Natural killer cell (primary cell): Measurements from ENCODE around the gene FBXO47. TPM values are rescaled to one million over a fixed set of nuclear protein-coding genes. Genes with fewer than 3 reads are reported as not detected.
"Not testable (repeated sequence)": the region's sequence is repeated elsewhere in the genome, so short reads cannot be mapped to it uniquely, and the experiment has no call there.

Experiments used
- ATAC-seq, 3 donors: fragments of 150-1000 bp in 2 of 3; fragments of 200-7000 bp in 1 of 3; cut with Tn5 transposase; 1 replicate in 1 of 3; 2 replicates in 2 of 3; pipeline ENCODE4 v1.10.0; 2021; ENCODE audit warnings: mild to moderate bottlenecking in 2 of 3, moderate library complexity in 2 of 3
- DNase-seq, 2 donors: peaks; one replicate each; pipeline versions ENCODE4 v3.0.0 to v3.0.0-alpha.2; 2013 to 2021; ENCODE audit warnings: mixed read lengths in 1 of 2
- H3K27ac ChIP-seq: one replicate; pipeline ENCODE4 v1.5.1; 2013; ENCODE audit warnings: mild to moderate bottlenecking, low read length
- H3K27me3 ChIP-seq: one replicate; pipeline ENCODE4 v1.6.1; 2013; ENCODE audit warnings: low read length; ENCODE audit not compliant: control insufficient read depth, insufficient read depth
- H3K36me3 ChIP-seq: one replicate; pipeline ENCODE4 v1.6.1; 2013; ENCODE audit warnings: low read length; ENCODE audit not compliant: control insufficient read depth, insufficient read depth
- H3K4me1 ChIP-seq: one replicate; pipeline ENCODE4 v1.6.1; 2013; ENCODE audit warnings: low read length; ENCODE audit not compliant: control insufficient read depth, insufficient read depth
- H3K4me3 ChIP-seq: one replicate; pipeline ENCODE4 v1.5.1; 2013; ENCODE audit warnings: low read length
- H3K9me3 ChIP-seq: one replicate; pipeline ENCODE4 v1.6.1; 2013; ENCODE audit warnings: low read length; ENCODE audit not compliant: control insufficient read depth, insufficient read depth
- H3K27ac Mint-ChIP-seq, 2 donors: one replicate each; pipeline ENCODE4 v1.8.0; 2022; ENCODE audit warnings: mild to moderate bottlenecking in 2 of 2, mixed read lengths in 2 of 2, moderate library complexity in 1 of 2
- H3K27me3 Mint-ChIP-seq, 2 donors: one replicate each; pipeline ENCODE4 v1.8.0; 2022; ENCODE audit warnings: low read depth in 2 of 2, mixed read lengths in 2 of 2
- H3K36me3 Mint-ChIP-seq: one replicate; pipeline ENCODE4 v1.8.0; 2022; ENCODE audit warnings: mixed read lengths
- H3K4me1 Mint-ChIP-seq, 2 donors: one replicate each; pipeline ENCODE4 v1.8.0; 2022; ENCODE audit warnings: mixed read lengths in 2 of 2
- H3K4me3 Mint-ChIP-seq: one replicate; pipeline ENCODE4 v1.8.0; 2022; ENCODE audit warnings: mild to moderate bottlenecking, moderate library complexity, mixed read lengths
- H3K9me3 Mint-ChIP-seq, 2 donors: one replicate each; pipeline ENCODE4 v1.8.0; 2022; ENCODE audit warnings: mixed read lengths in 2 of 2
- CTCF ChIP-seq: fragments of 200-600 bp; IDR thresholded peaks from one replicate; pipeline ENCODE4 v1.8.0; 2022; ENCODE audit warnings: antibody characterized with exemption
- WGBS: methylation state at CpG from one replicate; pipeline ENCODE4 v1.1.7; 2013; ENCODE audit warnings: missing lambda C conversion rate; ENCODE audit not compliant: insufficient coverage; 5-methylcytosine and 5-hydroxymethylcytosine counted together
- intact Hi-C: fragments of 100-400 bp; cut with micrococcal nuclease; formaldehyde crosslinking; loops from one replicate; pipeline ENCODE4 v1.14.2; 2022
- total RNA-seq, 4 donors: library from RNA; stranded (reverse); fragments of 120-200 nt in 1 of 4; gene quantifications; one replicate each; pipeline versions ENCODE4 v1.2.3 to v1.2.4, GENCODE V29; 2013 to 2022

FBXO47 gene
- total RNA-seq, 3 donors from 2014 or later (not counting 1 experiment from before 2014, with no cell fraction given) = not detected

GRCh38 chr17:38943607-38944006 is 23.6 kb downstream of the FBXO47 start:
- WGBS = 76% methylated on average over 7 of the region's 8 CpGs
- DNase-seq = no peak
- no peak overlapping the region for H3K4me3 ChIP-seq
- ATAC-seq = no peak
- H3K36me3 ChIP-seq = no peaks in the 10 kb centered on the region
- H3K4me1 ChIP-seq = no peaks in the 10 kb centered on the region
- Mint-ChIP-seq H3K36me3 (no peaks in the 10 kb centered on the region), H3K4me1 (peaks cover 0 to 6% of the 10 kb centered on the region in 2 donors), H3K27me3 (no peaks in the 10 kb centered on the region), H3K4me3 (no peak overlapping the region), H3K9me3 (no peaks in the 10 kb centered on the region), H3K27ac (no peak overlapping the region)
- TF ChIP-seq CTCF = no peak
- no peak overlapping the region for H3K27ac ChIP-seq
- intact Hi-C loops = no loop called here
- no peaks in the 10 kb centered on the region for H3K9me3 ChIP-seq
- no peaks in the 10 kb centered on the region for H3K27me3 ChIP-seq

GRCh38 chr17:38942696-38943334 is 24.4 kb downstream of the FBXO47 start:
- Histone ChIP-seq H3K4me3 (no peak overlapping the region), H3K27ac (no peak overlapping the region), H3K27me3 (no peaks in the 10 kb centered on the region), H3K36me3 (no peaks in the 10 kb centered on the region), H3K9me3 (no peaks in the 10 kb centered on the region), H3K4me1 (no peaks in the 10 kb centered on the region)
- Mint-ChIP-seq H3K4me1 (peaks cover 0 to 2% of the 10 kb centered on the region in 2 donors), H3K27me3 (no peaks in the 10 kb centered on the region), H3K36me3 (no peaks in the 10 kb centered on the region), H3K4me3 (no peak overlapping the region), H3K27ac (no peak overlapping the region), H3K9me3 (no peaks in the 10 kb centered on the region)
- intact Hi-C loops = no loop called here
- ATAC-seq (no peak), DNase-seq (no peak)
- WGBS = 73% methylated on average over 2 of the region's 4 CpGs
- no peak for TF ChIP-seq CTCF

GRCh38 chr17:38940404-38940803 is 26.8 kb downstream of the FBXO47 start:
- intact Hi-C loops = no loop called here
- no peaks in the 10 kb centered on the region for H3K4me1 ChIP-seq
- H3K9me3 Mint-ChIP-seq = no peaks in the 10 kb centered on the region
- H3K36me3 ChIP-seq = no peaks in the 10 kb centered on the region
- whole genome bisulfite sequencing = 92% methylated on average over 1 of the region's 1 CpG
- H3K4me3 ChIP-seq = no peak overlapping the region
- no peaks in the 10 kb centered on the region for H3K9me3 ChIP-seq
- H3K27ac Mint-ChIP-seq = no peak overlapping the region
- no peak for ATAC-seq
- H3K36me3 Mint-ChIP-seq = no peaks in the 10 kb centered on the region
- no peak for TF ChIP-seq CTCF
- H3K27ac ChIP-seq = no peak overlapping the region
- H3K4me3 Mint-ChIP-seq = no peak overlapping the region
- no peaks in the 10 kb centered on the region for H3K27me3 Mint-ChIP-seq
- no peaks in the 10 kb centered on the region for H3K4me1 Mint-ChIP-seq
- no peak for DNase-seq
- no peaks in the 10 kb centered on the region for H3K27me3 ChIP-seq

- Histone ChIP-seq H3K36me3 (no peaks in the 10 kb centered on the region), H3K9me3 (no peaks in the 10 kb centered on the region), H3K4me3 (no peak overlapping the region), H3K27ac (no peak overlapping the region), H3K4me1 (no peaks in the 10 kb centered on the region), H3K27me3 (no peaks in the 10 kb centered on the region)
- no peak for TF ChIP-seq CTCF
- no peaks in the 10 kb centered on the region for H3K4me1 Mint-ChIP-seq
- intact Hi-C loops = no loop called here
- H3K4me3 Mint-ChIP-seq = no peak overlapping the region
- DNase-seq (no peak), ATAC-seq (no peak)
- H3K27ac Mint-ChIP-seq = no peak overlapping the region
- H3K36me3 Mint-ChIP-seq = no peaks in the 10 kb centered on the region
- no peaks in the 10 kb centered on the region for H3K27me3 Mint-ChIP-seq
- no peaks in the 10 kb centered on the region for H3K9me3 Mint-ChIP-seq
These were observed 27.2 kb downstream of the FBXO47 start for GRCh38 chr17:38939987-38940386.

GRCh38 chr17:38933962-38934361 is 33.2 kb downstream of the FBXO47 start:
- H3K4me3 Mint-ChIP-seq, H3K9me3 ChIP-seq, DNase-seq, H3K4me1 Mint-ChIP-seq, H3K9me3 Mint-ChIP-seq, ATAC-seq, H3K27ac Mint-ChIP-seq, intact Hi-C loops, H3K36me3 Mint-ChIP-seq, H3K27me3 ChIP-seq, H3K27me3 Mint-ChIP-seq, H3K4me1 ChIP-seq, H3K27ac ChIP-seq, H3K36me3 ChIP-seq, H3K4me3 ChIP-seq: not testable (repeated sequence)
- 92% methylated on average over 7 of the region's 9 CpGs for WGBS
